Heart left ventricle (tissue), 16 donors: Measurements from ENCODE around the gene RUFY4. TPM values are rescaled to one million over a fixed set of nuclear protein-coding genes. Genes with fewer than 3 reads are reported as not detected.

Source experiments
- ATAC-seq, 4 donors: fragments of 200-7000 bp; cut with Tn5 transposase; one replicate each; pipeline ENCODE4 v1.9.1; 2020 to 2022; ENCODE audit warnings: moderate library complexity in 4 of 4, mild to moderate bottlenecking in 3 of 4, moderate number of reproducible peaks in 1 of 4
- DNase-seq, 5 donors: peaks; one replicate each; pipeline ENCODE4 v3.0.0-alpha.2; 2020
- H3K27ac ChIP-seq, 12 donors: fragments of 200-600 bp; sonication (generic) in 4 of 12; one replicate each; pipeline versions ENCODE4 v1.5.0 to v1.8.0; 2016 to 2022; ENCODE audit warnings: mild to moderate bottlenecking in 2 of 12
- H3K27me3 ChIP-seq, 9 donors: fragments of 200-600 bp; sonication (generic) in 2 of 9; one replicate each; pipeline versions ENCODE4 v1.5.1 to v1.8.0; 2016 to 2022; ENCODE audit warnings: mild to moderate bottlenecking in 3 of 9
- H3K36me3 ChIP-seq, 9 donors: fragments of 200-600 bp; sonication (generic) in 2 of 9; one replicate each; pipeline versions ENCODE4 v1.5.0 to v1.8.0; 2018 to 2022; ENCODE audit warnings: mild to moderate bottlenecking in 2 of 9
- H3K4me1 ChIP-seq, 12 donors: fragments of 200-600 bp; sonication (generic) in 4 of 12; one replicate each; pipeline versions ENCODE4 v1.5.0 to v1.8.0; 2016 to 2022; ENCODE audit warnings: mild to moderate bottlenecking in 3 of 12
- H3K4me3 ChIP-seq, 12 donors: fragments of 200-600 bp; sonication (generic) in 4 of 12; one replicate each; pipeline versions ENCODE4 v1.5.0 to v1.8.0; 2017 to 2022; ENCODE audit warnings: mild to moderate bottlenecking in 9 of 12, moderate library complexity in 4 of 12
- H3K9me3 ChIP-seq, 12 donors: fragments of 200-600 bp; sonication (generic) in 4 of 12; one replicate each; pipeline versions ENCODE4 v1.5.0 to v1.8.0; 2016 to 2022; ENCODE audit warnings: mild to moderate bottlenecking in 1 of 12
- POLR2A ChIP-seq, 2 donors: fragments of 450-650 bp; IDR thresholded peaks; one replicate each; pipeline ENCODE4 v1.6.1; 2017; ENCODE audit warnings: antibody characterized with exemption in 2 of 2, mild to moderate bottlenecking in 2 of 2, moderate library complexity in 2 of 2
- WGBS, 4 donors: extraction: QIAGEN DNeasy Blood & Tissue Kit in 2 of 4; methylation state at CpG; one replicate each; pipeline versions ENCODE4 v1.1.5 to v1.1.7; 2013 to 2018; 5-methylcytosine and 5-hydroxymethylcytosine counted together
- intact Hi-C, 10 donors: fragments of 100-400 bp; cut with DNase I; formaldehyde crosslinking; loops; one replicate each; pipeline versions ENCODE4 v1.11.1 to v1.14.2; 2022
- polyA plus RNA-seq, 2 donors: library from polyadenylated mRNA; stranded (reverse); fragments of 200-250 nt; gene quantifications; one replicate each; pipeline ENCODE4 v1.2.3, GENCODE V29; 2013
- total RNA-seq, 9 donors: library from RNA; depleted of rRNA in 2 of 9; stranded (reverse); fragments of >200 nt in 2 of 9; fragmentation: NEBNext Ultra II Directional in 3 of 9; extraction: Animal tissue kit (Norgen Biotek cat#: 25700) in 3 of 9; gene quantifications; one replicate each; pipeline versions ENCODE4 v1.1.0 to v1.2.4, GENCODE V29; 2016 to 2023
- TF ChIP-seq, protein P1 (sequence below), 12 donors: fragments of 200-600 bp; sonication (generic) in 4 of 12; IDR thresholded peaks; one replicate each; pipeline versions ENCODE4 v1.5.0 to v1.8.0; 2018 to 2022; ENCODE audit warnings: antibody characterized with exemption in 12 of 12, mild to moderate bottlenecking in 5 of 12
- donor health status: ischemic (EF 13 %, LVEDD 7.1; RV severe dilation, severe dysfunction).
- donor health status: healthy with polysubstance abuse.
- donor health status: DM: no; HTN: yes; CAD: no.
- donor health status: DM: no; HTN: no; CAD: no.
- donor health status: ischemic (EF 25% LVEDD 6.9; RV normal size, moderate dysfunction).
- donor health status: ischemic (EF 25% LVEDD 5.7; RV mildly dilated, moderate dysfunction).
- donor health status: healthy.
- donor health status: DM: yes; HTN: yes; CAD: no.
- donor health status: ischemic (EF 35%, LVEDD 5.7; RV mildly dilated, moderate dysfunction).
- donor health status: nonischemic (EF 11% LVEDD 7.7; RV severe dilation, severe dysfunction).
- donor health status: DM: yes; HTN: yes; CAD: no.
- donor health status: PGD.
- donor health status: ischemic (EF 29% LVEDD 5.4; RV normal size, mild dysfunction).
- donor health status: nonischemic (EF 23%, LVEDD 6.1; RV moderate dilation, normal function).

The RUFY4 gene
- total and polyA plus RNA-seq, 11 donors, result 0.11 to 1.0 (median 0.14) TPM; not detected in 8

DNA sequence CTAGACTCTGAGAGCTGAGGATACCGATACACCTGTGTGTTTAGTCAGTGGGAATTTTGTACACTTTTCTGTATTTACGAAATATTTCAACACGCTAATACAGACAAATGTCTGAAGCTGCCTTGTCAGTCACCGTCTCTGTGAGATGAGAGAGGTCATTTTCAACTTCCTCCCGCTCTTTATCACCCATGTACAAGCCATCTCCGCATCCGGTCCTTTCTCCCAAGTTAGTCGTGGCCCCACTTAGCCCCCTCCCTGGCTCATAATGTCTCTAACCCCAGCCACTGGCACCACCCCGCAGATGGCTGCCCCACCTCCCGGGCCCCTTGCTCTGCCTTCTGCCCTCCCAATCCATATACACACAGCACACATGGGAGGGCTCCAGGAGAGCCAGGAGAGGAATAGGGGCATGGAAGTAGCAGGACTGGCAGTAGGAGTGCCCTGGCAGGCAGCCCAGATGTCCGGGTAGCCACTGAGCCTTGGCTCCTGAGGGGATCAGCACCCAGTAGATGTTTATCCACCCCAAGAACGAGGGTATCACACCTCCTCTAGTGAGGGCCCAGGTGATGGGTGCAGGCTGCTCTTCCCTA lies 2.0 kb upstream of the RUFY4 start:
- Histone ChIP-seq H3K9me3 (no peaks in the 10 kb centered on the region), H3K27ac (no peak overlapping the region), H3K4me3 (no peak overlapping the region), H3K36me3 (no peaks in the 10 kb centered on the region), H3K27me3 (peaks cover 0 to 15% (median 0%) of the 10 kb centered on the region in 9 donors), H3K4me1 (peaks cover 0 to 21% (median 1%) of the 10 kb centered on the region in 12 donors)
- DNase-seq (no peak), ATAC-seq (no peak)
- TF ChIP-seq POLR2A (IDR thresholded peaks at IDR 0.05), result no peak
- TF ChIP-seq, protein P1, sequence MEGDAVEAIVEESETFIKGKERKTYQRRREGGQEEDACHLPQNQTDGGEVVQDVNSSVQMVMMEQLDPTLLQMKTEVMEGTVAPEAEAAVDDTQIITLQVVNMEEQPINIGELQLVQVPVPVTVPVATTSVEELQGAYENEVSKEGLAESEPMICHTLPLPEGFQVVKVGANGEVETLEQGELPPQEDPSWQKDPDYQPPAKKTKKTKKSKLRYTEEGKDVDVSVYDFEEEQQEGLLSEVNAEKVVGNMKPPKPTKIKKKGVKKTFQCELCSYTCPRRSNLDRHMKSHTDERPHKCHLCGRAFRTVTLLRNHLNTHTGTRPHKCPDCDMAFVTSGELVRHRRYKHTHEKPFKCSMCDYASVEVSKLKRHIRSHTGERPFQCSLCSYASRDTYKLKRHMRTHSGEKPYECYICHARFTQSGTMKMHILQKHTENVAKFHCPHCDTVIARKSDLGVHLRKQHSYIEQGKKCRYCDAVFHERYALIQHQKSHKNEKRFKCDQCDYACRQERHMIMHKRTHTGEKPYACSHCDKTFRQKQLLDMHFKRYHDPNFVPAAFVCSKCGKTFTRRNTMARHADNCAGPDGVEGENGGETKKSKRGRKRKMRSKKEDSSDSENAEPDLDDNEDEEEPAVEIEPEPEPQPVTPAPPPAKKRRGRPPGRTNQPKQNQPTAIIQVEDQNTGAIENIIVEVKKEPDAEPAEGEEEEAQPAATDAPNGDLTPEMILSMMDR (IDR thresholded peaks at IDR 0.05), result no peak
- 49 to 58% (median 51%) methylated on average over 10 to 12 of the region's 12 CpGs for WGBS, 4 donors
- intact Hi-C loops, result loop anchor here in 3 of 10 donors (2.0 to 10.0 kb wide), 2 partner anchors 278 to 282 kb away; no protein-coding TSS in a partner anchor

DNA sequence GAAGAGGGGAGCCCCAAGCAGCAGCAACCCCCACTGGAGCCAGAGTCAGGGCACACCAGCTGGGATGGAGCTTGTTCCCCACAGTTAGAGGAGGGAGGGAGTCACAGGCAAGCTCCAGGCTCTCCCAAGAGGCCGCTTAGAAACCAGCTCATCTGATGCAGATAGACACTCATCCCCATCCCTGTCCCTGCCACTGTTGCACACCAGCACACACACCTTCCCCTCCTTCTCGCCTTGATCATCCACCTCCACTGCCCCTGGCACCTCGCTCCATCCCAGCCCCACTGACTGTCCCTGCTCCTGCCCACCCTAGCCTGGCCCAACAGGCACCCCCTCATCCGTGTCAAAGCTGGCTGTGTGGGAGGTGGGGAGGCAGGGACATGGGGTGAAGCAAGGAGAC lies 1.5 kb upstream of the RUFY4 start:
- no peak overlapping the region for H3K4me3 ChIP-seq
- H3K4me1 ChIP-seq, result peaks cover 0 to 21% (median 1%) of the 10 kb centered on the region in 12 donors
- WGBS, 4 donors, result 68 to 92% (median 83%) methylated on average over 4 of the region's 4 CpGs
- H3K27me3 ChIP-seq, result peaks cover 0 to 15% (median 0%) of the 10 kb centered on the region in 9 donors
- ATAC-seq (no peak), DNase-seq (no peak)
- H3K36me3 ChIP-seq, result no peaks in the 10 kb centered on the region
- intact Hi-C loops, result loop anchor here in 3 of 10 donors (2.0 to 10.0 kb wide), 2 partner anchors 279 to 283 kb away; no protein-coding TSS in a partner anchor
- TF ChIP-seq POLR2A (IDR thresholded peaks at IDR 0.05), result no peak
- TF ChIP-seq, protein P1 (IDR thresholded peaks at IDR 0.05), result no peak
- H3K27ac ChIP-seq, result no peak overlapping the region
- no peaks in the 10 kb centered on the region for H3K9me3 ChIP-seq

DNA sequence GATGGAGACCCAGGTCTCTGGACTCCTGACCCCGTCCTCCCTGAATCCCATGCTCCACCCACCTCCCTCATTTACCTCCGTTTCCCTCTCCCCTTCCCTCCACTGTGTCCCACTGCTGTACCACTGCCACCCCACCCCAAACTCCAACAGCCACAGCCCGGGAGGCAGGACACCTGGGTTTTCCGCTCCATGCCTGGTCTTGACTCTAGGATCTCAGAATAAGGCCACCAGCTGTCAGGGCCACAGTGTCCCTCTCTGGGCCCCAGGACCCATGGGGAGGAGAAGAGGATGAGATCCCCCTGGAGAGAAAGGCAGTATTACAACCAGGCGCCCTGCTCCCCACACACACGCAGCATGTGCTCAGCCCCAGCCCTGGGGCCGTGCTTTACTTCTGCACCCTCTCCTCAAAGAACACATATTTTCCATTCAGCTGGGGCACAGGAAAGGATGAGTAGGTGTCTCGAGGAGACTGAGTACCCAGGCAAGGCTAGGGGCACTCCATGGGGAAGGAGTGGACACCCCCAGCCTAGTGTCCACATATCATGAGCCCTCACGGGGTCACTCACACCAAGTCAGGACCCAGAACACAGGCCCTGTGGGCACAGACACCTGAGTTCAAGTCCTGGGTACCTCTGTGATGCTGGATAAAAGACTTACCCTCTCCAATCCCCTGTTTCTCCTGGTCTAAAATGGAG lies 700 bp downstream of the RUFY4 start:
- H3K9me3 ChIP-seq, result no peaks in the 10 kb centered on the region
- intact Hi-C loops, result loop anchor here in 5 of 10 donors (2.0 to 10.0 kb wide), 3 partner anchors 33 to 285 kb away; no protein-coding TSS in a partner anchor
- H3K27me3 ChIP-seq, result peaks cover 0 to 15% (median 0%) of the 10 kb centered on the region in 9 donors
- 73 to 87% (median 82%) methylated on average over 9 of the region's 9 CpGs for WGBS, 4 donors
- H3K4me1 ChIP-seq, result peaks cover 0 to 21% (median 1%) of the 10 kb centered on the region in 12 donors
- no peak overlapping the region for H3K4me3 ChIP-seq
- no peaks in the 10 kb centered on the region for H3K36me3 ChIP-seq
- DNase-seq, result no peak
- no peak overlapping the region for H3K27ac ChIP-seq
- TF ChIP-seq, protein P1 (IDR thresholded peaks at IDR 0.05), result no peak
- no peak for TF ChIP-seq POLR2A (IDR thresholded peaks at IDR 0.05)
- ATAC-seq, result no peak

DNA sequence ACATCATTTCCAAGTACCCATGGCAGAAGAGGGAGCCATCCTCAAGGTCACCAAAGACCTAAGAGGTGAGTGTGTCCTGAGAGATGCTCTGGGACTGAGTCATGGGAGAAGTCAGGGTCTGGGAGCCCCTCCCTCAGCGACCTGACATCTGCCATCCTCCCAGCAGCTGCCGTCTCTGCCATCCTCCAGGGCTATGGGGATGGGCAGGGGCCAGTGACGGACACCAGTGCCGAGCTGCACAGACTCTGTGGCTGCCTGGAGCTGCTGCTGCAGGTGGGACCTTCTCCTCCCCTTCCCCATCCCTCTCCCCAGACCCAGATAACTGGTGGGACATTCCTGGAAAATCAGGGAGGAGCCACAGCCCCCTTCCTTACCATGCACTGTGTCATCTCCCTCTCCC lies 1.5 kb downstream of the RUFY4 start:
- no peaks in the 10 kb centered on the region for H3K9me3 ChIP-seq
- H3K27me3 ChIP-seq, result peaks cover 0 to 15% (median 0%) of the 10 kb centered on the region in 9 donors
- intact Hi-C loops, result no loop called here
- no peaks in the 10 kb centered on the region for H3K36me3 ChIP-seq
- ATAC-seq (no peak), DNase-seq (no peak)
- H3K4me3 ChIP-seq, result no peak overlapping the region
- H3K27ac ChIP-seq, result no peak overlapping the region
- TF ChIP-seq, protein P1 (IDR thresholded peaks at IDR 0.05), result no peak
- no peak for TF ChIP-seq POLR2A (IDR thresholded peaks at IDR 0.05)
- H3K4me1 ChIP-seq, result peaks cover 0 to 21% (median 1%) of the 10 kb centered on the region in 12 donors
- WGBS, 4 donors, result 64 to 81% (median 80%) methylated on average over 4 of the region's 4 CpGs
